ENCODE results near the gene ANGEL2. TPM values are rescaled to one million over a fixed set of nuclear protein-coding genes. Genes with fewer than 3 reads are reported as not detected.
"Not testable (repeated sequence)": the region's sequence is repeated elsewhere in the genome, so short reads cannot be mapped to it uniquely, and the experiment has no call there.

The ANGEL2 gene
- total and polyA plus RNA-seq, 3 experiments from 2014 or later: 32.1 to 42.5 (median 41.2) TPM

DNA sequence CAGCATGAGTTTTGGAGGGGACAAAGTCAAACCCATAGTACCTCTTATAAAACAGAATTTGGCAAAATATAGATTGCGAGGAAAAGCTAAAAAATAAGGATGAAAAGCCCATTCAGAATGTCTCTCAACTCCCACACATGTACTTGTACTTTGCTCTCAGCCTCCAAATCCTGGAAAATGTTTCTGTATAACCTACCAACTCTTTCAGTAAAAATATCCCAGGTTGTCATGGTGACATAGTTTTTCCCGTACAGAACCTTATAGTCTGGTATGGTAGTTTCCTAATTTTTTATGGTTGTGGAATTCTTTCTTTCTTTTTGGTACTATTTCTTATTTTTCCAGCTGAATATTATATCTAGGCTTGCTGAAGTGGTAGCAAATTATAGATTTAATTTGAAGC, 19.9 kb upstream of the ANGEL2 start:
- ChIA-PET POLR2A (no interaction called here), CTCF (no interaction called here)
- no peaks in the 10 kb centered on the region for H3K9me3 ChIP-seq (ENCODE audit: low read length)

DNA sequence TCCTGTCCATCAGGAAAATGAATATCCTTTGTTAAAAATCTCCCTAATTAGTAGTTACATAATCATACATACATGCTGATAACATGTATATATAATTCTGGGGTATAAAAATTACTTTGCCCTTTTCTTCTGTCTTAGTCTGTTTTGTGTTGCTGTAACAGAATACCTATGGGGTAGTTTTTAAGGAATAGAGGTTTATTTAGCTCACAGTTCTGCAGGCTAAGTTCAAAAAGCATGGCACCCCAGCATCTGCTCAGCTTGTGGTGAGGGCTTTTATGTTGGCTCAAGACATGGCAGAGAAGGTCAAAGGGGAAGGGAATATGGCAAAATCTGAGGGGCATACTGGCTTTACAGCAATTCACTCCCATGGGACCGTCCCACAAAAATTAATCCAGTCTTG, 19.0 kb upstream of the ANGEL2 start:
- Mint-ChIP-seq H3K27me3 (peaks cover 29 to 56% of the 10 kb centered on the region in 2 donors), H3K36me3 (peaks cover 0 to 5% (median 0%) of the 10 kb centered on the region in 3 donors), H3K4me3 (no peak overlapping the region), H3K9me3 (peaks cover 0 to 6% (median 0%) of the 10 kb centered on the region in 5 donors), H3K27ac (no peak overlapping the region), H3K4me1 (no peaks in the 10 kb centered on the region)
- CTCF ChIA-PET: no interaction called here
- H3K9me3 ChIP-seq (ENCODE audit: low read length): no peaks in the 10 kb centered on the region
- H3K4me3 ChIP-seq (ENCODE audit: low read length): no peak overlapping the region
- no peak for DNase-seq
- H3K4me1 ChIP-seq (ENCODE audit: insufficient read depth, low read length): no peaks in the 10 kb centered on the region
- no peak overlapping the region for H3K27ac ChIP-seq (ENCODE audit: low read depth, low read length)
- no peaks in the 10 kb centered on the region for H3K36me3 ChIP-seq (ENCODE audit: insufficient read depth, low read length)
- peaks cover 6% of the 10 kb centered on the region for H3K27me3 ChIP-seq (ENCODE audit: insufficient read depth, low read length, poor library complexity, severe bottlenecking)
- POLR2A ChIA-PET: no interaction called here

More for the DNA sequence above, 19.9 kb upstream of the ANGEL2 start:
- no peak overlapping the region for H3K27ac ChIP-seq (ENCODE audit: low read depth, low read length)
- no peak for DNase-seq
- H3K36me3 ChIP-seq (ENCODE audit: insufficient read depth, low read length): no peaks in the 10 kb centered on the region
- Mint-ChIP-seq H3K36me3 (peaks cover 0 to 5% (median 0%) of the 10 kb centered on the region in 3 donors), H3K27ac (no peak overlapping the region), H3K27me3 (peaks cover 28 to 50% of the 10 kb centered on the region in 2 donors), H3K4me3 (no peak overlapping the region), H3K9me3 (peaks cover 0 to 6% (median 0%) of the 10 kb centered on the region in 5 donors), H3K4me1 (no peaks in the 10 kb centered on the region)
- H3K27me3 ChIP-seq (ENCODE audit: insufficient read depth, low read length, poor library complexity, severe bottlenecking): peaks cover 6% of the 10 kb centered on the region
- no peak overlapping the region for H3K4me3 ChIP-seq (ENCODE audit: low read length)
- H3K4me1 ChIP-seq (ENCODE audit: insufficient read depth, low read length): no peaks in the 10 kb centered on the region

DNA sequence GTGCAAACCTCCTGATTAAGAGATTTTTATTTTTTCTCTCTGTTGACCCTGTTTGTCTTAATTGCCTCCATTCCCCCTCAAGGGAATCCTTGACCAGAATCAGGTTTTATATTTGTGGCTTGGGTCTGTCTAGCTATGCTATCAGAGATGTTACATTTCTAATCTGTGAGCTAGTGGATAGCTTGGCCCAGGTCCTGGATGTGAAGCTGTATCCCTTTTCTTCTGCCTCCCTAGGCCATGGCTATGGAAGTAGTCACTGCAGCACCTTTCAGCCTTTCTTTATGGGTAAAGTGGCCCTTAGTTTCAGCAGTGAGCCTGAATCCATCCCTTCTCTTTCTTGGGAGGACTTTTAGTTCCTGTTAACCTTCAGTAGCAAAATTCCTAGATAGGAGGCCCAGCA, 17.0 kb upstream of the ANGEL2 start:
- H3K27me3 Mint-ChIP-seq: peaks cover 26 to 67% of the 10 kb centered on the region in 2 donors
- no peaks in the 10 kb centered on the region for H3K4me1 Mint-ChIP-seq
- no peak overlapping the region for H3K4me3 Mint-ChIP-seq
- Histone ChIP-seq H3K27ac (ENCODE audit: low read depth, low read length) (no peak overlapping the region), H3K9me3 (ENCODE audit: low read length) (no peaks in the 10 kb centered on the region), H3K27me3 (ENCODE audit: insufficient read depth, low read length, poor library complexity, severe bottlenecking) (peaks cover 6% of the 10 kb centered on the region), H3K4me3 (ENCODE audit: low read length) (no peak overlapping the region), H3K4me1 (ENCODE audit: insufficient read depth, low read length) (no peaks in the 10 kb centered on the region), H3K36me3 (ENCODE audit: insufficient read depth, low read length) (no peaks in the 10 kb centered on the region)
- no peak overlapping the region for H3K27ac Mint-ChIP-seq
- no peak for DNase-seq
- H3K9me3 Mint-ChIP-seq: peaks cover 0 to 6% (median 0%) of the 10 kb centered on the region in 5 donors
- POLR2A ChIA-PET: interaction anchor here (0.5 kb wide), 1 partner anchor 474 kb away, joined by 4 read pairs; no protein-coding TSS in a partner anchor
- CTCF ChIA-PET: no interaction called here
- peaks cover 0 to 5% (median 0%) of the 10 kb centered on the region in 3 donors for H3K36me3 Mint-ChIP-seq

DNA sequence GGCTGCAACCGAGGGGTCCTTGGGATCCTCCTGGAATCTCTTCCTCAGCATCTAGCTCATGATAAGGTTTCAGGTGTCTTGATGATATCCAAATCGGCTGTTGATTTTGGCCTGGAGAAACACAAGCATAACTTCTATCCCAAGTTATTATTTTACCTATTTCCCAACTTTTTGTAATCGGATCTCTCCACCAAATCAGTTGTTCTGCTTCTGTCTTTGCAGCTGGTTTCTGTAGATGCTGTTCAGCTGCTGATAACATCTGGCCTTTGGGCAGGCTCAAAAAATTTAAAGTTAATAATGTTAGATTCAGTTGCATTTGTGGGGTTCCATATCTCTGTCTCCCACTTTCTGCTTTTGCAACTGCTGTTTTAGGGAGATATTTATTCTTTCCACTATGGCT, 11.4 kb upstream of the ANGEL2 start:
- H3K4me3 Mint-ChIP-seq; H3K27me3 ChIP-seq (ENCODE audit: insufficient read depth, low read length, poor library complexity, severe bottlenecking); H3K27ac Mint-ChIP-seq; H3K4me3 ChIP-seq (ENCODE audit: low read length); H3K27ac ChIP-seq (ENCODE audit: low read depth, low read length); H3K9me3 ChIP-seq (ENCODE audit: low read length); DNase-seq; H3K9me3 Mint-ChIP-seq; H3K36me3 ChIP-seq (ENCODE audit: insufficient read depth, low read length); H3K4me1 Mint-ChIP-seq; H3K36me3 Mint-ChIP-seq; CTCF ChIA-PET; H3K4me1 ChIP-seq (ENCODE audit: insufficient read depth, low read length); POLR2A ChIA-PET: not testable (repeated sequence)
- H3K27me3 Mint-ChIP-seq: peaks cover 32 to 85% of the 10 kb centered on the region in 2 donors

DNA sequence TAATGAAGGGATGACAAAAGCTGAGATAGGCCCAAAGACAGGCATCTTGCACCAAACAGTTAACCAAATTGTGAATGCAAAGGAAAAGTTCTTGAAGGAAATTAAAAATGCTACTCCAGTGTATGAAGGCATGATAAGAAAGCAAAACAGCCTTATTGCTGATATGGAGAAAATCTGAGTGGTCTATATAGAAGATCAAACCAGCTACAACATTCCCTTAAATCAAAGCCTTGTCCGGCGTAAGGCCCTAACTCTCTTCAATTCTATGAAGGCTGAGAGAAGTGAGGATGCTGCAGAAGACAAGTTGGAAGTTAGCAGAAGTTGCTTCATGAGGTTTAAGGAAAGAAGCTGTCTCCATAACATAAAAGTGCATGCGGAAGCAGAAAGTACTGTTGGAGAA, 4.3 kb upstream of the ANGEL2 start:
- CTCF ChIA-PET: no interaction called here
- no peak overlapping the region for H3K27ac ChIP-seq (ENCODE audit: low read depth, low read length)
- H3K9me3 Mint-ChIP-seq: no peaks in the 10 kb centered on the region

DNA sequence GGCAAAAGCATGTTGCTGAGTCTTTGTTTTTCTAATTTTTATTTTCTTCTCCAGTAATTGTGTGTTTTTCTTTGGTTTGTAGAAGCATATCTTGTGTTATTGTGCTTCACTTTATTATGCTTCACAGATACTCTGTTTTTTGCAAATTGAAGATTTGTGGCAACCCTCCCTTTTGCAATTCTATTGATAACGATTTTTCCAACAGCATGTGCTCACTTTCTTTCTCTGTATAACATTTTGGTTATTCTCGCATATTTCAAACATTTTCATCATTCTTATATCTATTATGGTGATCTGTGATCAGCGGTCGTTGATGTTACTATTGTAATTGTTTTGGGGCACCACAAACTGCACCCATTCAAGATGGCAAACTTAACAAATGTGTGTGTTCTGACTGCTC, 3.8 kb upstream of the ANGEL2 start:
- H3K4me1 ChIP-seq (ENCODE audit: insufficient read depth, low read length): peaks cover 5% of the 10 kb centered on the region
- Mint-ChIP-seq H3K27ac (no peak overlapping the region), H3K4me3 (peak overlapping the region in 1 of 7 donors; percentile 5), H3K9me3 (no peaks in the 10 kb centered on the region), H3K4me1 (peaks cover 9 to 13% (median 11%) of the 10 kb centered on the region in 3 donors), H3K36me3 (peaks cover 0 to 6% (median 0%) of the 10 kb centered on the region in 3 donors), H3K27me3 (peaks cover 9 to 26% of the 10 kb centered on the region in 2 donors)
- H3K27ac ChIP-seq (ENCODE audit: low read depth, low read length): no peak overlapping the region
- POLR2A ChIA-PET: no interaction called here
- CTCF ChIA-PET: no interaction called here
- H3K27me3 ChIP-seq (ENCODE audit: insufficient read depth, low read length, poor library complexity, severe bottlenecking): no peaks in the 10 kb centered on the region
- no peak overlapping the region for H3K4me3 ChIP-seq (ENCODE audit: low read length)
- no peak for DNase-seq
- no peaks in the 10 kb centered on the region for H3K9me3 ChIP-seq (ENCODE audit: low read length)
- H3K36me3 ChIP-seq (ENCODE audit: insufficient read depth, low read length): no peaks in the 10 kb centered on the region

More for the DNA sequence above, 4.3 kb upstream of the ANGEL2 start:
- Mint-ChIP-seq H3K4me1 (peaks cover 3 to 7% (median 5%) of the 10 kb centered on the region in 3 donors), H3K27me3 (peaks cover 11 to 30% of the 10 kb centered on the region in 2 donors), H3K27ac (peak overlapping the region in 1 of 8 donors; percentile 35), H3K4me3 (no peak overlapping the region), H3K36me3 (peaks cover 0 to 4% (median 0%) of the 10 kb centered on the region in 3 donors)
- H3K4me1 ChIP-seq (ENCODE audit: insufficient read depth, low read length): no peaks in the 10 kb centered on the region
- no peaks in the 10 kb centered on the region for H3K9me3 ChIP-seq (ENCODE audit: low read length)
- no peaks in the 10 kb centered on the region for H3K27me3 ChIP-seq (ENCODE audit: insufficient read depth, low read length, poor library complexity, severe bottlenecking)
- DNase-seq: no peak
- no peaks in the 10 kb centered on the region for H3K36me3 ChIP-seq (ENCODE audit: insufficient read depth, low read length)
- no peak overlapping the region for H3K4me3 ChIP-seq (ENCODE audit: low read length)
- POLR2A ChIA-PET: no interaction called here

DNA sequence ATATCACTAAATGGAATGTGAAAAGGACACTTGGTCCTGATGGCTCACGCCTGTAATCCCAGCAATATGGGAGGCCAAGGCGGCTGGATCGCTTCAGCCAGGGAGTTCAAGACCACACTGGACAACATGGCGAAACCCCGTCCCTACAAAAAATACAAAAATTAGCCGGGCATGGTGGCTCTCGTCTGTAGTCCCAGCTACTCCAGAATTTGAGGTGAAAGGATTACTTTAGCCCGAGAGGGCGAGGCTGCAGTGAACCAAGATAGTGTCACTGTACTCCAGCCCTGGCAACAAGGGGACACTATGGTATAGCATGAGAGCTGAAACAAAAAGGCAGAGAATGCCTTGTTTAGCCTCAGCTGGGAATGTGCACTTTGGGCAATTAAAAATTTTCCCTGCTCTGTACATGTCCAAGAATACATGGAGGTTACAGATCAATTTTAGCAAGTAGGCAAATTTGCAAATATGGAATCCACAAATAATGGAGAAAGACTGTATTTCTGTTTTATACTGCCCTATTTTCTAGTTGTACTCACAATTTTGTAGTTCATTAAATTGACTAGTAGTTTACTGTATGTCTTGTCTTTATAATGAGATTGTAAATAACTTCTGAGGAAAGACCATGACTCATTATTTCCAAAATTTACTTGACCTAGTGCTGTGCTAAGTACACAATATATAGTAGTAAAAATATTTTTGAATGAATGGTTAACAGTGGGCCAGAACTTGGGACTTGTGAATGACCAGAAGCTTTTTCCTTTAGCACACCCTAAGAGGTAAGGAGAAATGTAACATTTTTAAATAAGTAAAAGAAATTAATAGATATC, 2.0 kb upstream of the ANGEL2 start:
- CTCF ChIA-PET: no interaction called here
- peaks cover 0 to 14% (median 0%) of the 10 kb centered on the region in 3 donors for H3K36me3 Mint-ChIP-seq
- DNase-seq: no peak
- H3K4me1 Mint-ChIP-seq: peaks cover 24 to 30% (median 29%) of the 10 kb centered on the region in 3 donors
- Histone ChIP-seq H3K9me3 (ENCODE audit: low read length) (no peaks in the 10 kb centered on the region), H3K4me1 (ENCODE audit: insufficient read depth, low read length) (peaks cover 13% of the 10 kb centered on the region), H3K36me3 (ENCODE audit: insufficient read depth, low read length) (no peaks in the 10 kb centered on the region), H3K27ac (ENCODE audit: low read depth, low read length) (peak overlapping the region; percentile 78), H3K4me3 (ENCODE audit: low read length) (no peak overlapping the region), H3K27me3 (ENCODE audit: insufficient read depth, low read length, poor library complexity, severe bottlenecking) (no peaks in the 10 kb centered on the region)
- H3K27me3 Mint-ChIP-seq: peaks cover 1 to 10% of the 10 kb centered on the region in 2 donors
- peak overlapping the region in 1 of 8 donors; percentile 6 for H3K27ac Mint-ChIP-seq
- H3K4me3 Mint-ChIP-seq: peak overlapping the region in 1 of 7 donors; percentile 38
- H3K9me3 Mint-ChIP-seq: no peaks in the 10 kb centered on the region
- POLR2A ChIA-PET: interaction anchor here (1.6 kb wide), 1 partner anchor 732 kb away, joined by 5 read pairs; no protein-coding TSS in a partner anchor

DNA sequence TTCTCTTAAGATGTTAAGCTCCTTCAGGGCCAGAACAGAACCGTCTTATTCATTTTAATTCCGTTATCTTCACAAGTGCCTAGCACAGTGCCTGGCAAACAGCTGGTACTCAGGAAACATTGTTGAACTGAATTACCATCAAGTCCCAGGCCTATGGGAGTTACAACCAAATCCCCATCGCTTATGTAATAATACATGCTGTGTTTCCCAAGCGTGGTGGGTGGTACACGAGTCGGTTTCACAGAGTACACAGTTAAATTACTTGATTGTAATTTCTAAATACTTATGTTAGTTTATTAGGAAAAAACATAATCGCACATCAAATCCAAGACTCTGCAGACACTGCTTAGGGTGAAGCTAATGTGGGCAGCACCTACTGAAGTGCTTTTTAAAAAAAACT, 1.0 kb downstream of the ANGEL2 start:
- peaks cover 0 to 36% (median 5%) of the 10 kb centered on the region in 3 donors for H3K36me3 Mint-ChIP-seq
- Histone ChIP-seq H3K4me1 (ENCODE audit: insufficient read depth, low read length) (peaks cover 13% of the 10 kb centered on the region), H3K4me3 (ENCODE audit: low read length) (peak overlapping the region; percentile 80), H3K27ac (ENCODE audit: low read depth, low read length) (peak overlapping the region; percentile 78), H3K36me3 (ENCODE audit: insufficient read depth, low read length) (no peaks in the 10 kb centered on the region), H3K27me3 (ENCODE audit: insufficient read depth, low read length, poor library complexity, severe bottlenecking) (no peaks in the 10 kb centered on the region), H3K9me3 (ENCODE audit: low read length) (no peaks in the 10 kb centered on the region)
- H3K27me3 Mint-ChIP-seq: peaks cover 0 to 1% of the 10 kb centered on the region in 2 donors
- H3K27ac Mint-ChIP-seq: peak overlapping the region; percentile 82 to 100 (median 99)
- CTCF ChIA-PET: no interaction called here
- H3K4me3 Mint-ChIP-seq: peak overlapping the region; percentile 93 to 100 (median 98)
- no peaks in the 10 kb centered on the region for H3K9me3 Mint-ChIP-seq
- H3K4me1 Mint-ChIP-seq: peaks cover 38 to 49% (median 47%) of the 10 kb centered on the region in 3 donors
- POLR2A ChIA-PET: interaction anchor here (1.0 kb wide), 1 partner anchor 36 kb away, joined by 3 read pairs; the partner anchor contains the start of gene RPS6KC1
- peak in 1 of 5 donors; percentile 6 for DNase-seq
